ENCODE measurements around the gene RAB4B.
A peak's percentile ranks its signal among the peaks of the same experiment; 100 is the strongest.
"Not testable (repeated sequence)": the region's sequence is repeated elsewhere in the genome, so short reads cannot be mapped to it uniquely, and the experiment has no call there.

The RAB4B gene

GRCh38 chr19:40781140-40781539, 3.1 kb downstream of the RAB4B start:
- no peak for DNase-seq

DNA sequence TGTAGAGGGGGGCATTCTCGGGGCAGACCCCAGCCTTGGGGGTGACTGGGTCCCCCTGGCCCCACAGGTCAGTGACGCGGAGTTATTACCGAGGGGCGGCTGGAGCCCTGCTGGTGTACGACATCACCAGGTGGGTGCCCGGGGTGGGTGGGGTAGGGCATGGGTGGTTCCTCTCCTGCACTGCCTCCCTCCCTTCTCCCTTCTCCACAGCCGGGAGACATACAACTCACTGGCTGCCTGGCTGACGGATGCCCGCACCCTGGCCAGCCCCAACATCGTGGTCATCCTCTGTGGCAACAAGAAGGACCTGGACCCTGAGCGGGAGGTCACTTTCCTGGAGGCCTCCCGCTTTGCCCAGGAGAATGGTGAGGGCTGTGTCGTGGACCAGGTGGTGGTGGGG, 5.7 kb downstream of the RAB4B start:
- no peak for DNase-seq

DNA sequence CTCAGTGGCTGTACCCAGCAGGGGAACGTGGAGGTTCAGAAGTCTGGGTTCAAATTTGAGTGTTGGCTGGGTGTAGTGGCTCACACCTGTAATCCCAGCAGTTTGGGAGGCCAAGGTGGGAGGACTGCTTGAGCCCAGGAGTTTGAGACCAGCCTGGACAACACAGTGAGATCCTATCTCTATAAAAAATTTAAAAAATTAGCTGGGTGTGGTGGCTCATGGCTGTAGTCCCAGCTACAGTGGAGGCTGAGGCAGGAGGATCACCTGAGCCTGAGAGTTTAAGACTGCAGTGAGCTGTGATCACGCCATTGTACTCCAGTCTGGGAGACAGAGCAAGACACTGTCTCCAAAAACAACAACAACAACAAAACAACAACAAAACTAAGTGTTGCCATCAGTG, 6.1 kb downstream of the RAB4B start:
- not testable (repeated sequence) for DNase-seq

DNA sequence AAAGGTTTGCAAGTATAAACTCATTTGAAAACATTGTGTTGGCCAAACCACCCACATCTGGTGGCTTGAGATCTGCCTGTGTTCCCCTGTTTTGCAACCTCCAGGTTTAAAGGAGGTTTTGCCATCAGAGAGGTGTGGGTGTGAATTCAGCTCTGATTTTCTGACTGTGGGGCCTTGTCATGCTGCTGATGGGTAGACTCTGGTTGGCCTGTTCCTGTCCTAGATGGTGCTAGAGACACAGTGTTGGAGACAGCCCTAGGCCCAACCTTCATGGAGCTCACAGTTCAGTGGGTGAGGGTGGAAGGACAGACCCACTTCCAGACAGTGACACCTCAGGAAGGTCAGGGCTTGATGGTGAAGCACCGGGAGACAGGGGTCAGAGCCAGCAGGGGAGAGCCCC, 7.5 kb downstream of the RAB4B start:
- DNase-seq: no peak

- no peak for DNase-seq
Measured at GRCh38 chr19:40786060-40787037, 8.3 kb downstream of the RAB4B start.

GRCh38 chr19:40791349-40791748, 13.3 kb downstream of the RAB4B start:
- DNase-seq: no peak

DNA sequence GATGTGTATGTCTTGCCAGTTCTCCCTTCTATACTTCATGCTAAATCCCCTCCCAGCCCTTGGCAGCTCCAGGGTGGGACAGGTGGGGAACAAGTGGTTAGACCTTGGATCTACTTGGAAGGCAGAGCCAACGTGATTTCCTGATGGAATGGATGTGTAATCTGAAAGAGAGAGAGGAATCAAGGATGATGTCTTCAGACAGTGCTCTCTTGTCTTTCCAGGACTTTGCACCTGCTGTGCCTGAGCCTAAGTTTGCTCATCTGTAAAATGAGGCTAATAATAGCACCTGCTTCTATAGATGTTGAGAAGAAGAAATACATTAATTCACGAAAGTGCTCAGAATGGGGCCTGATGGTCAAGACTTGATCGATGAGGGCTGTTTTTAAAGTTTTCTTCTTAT, 13.9 kb downstream of the RAB4B start:
- DNase-seq: no peak

DNA sequence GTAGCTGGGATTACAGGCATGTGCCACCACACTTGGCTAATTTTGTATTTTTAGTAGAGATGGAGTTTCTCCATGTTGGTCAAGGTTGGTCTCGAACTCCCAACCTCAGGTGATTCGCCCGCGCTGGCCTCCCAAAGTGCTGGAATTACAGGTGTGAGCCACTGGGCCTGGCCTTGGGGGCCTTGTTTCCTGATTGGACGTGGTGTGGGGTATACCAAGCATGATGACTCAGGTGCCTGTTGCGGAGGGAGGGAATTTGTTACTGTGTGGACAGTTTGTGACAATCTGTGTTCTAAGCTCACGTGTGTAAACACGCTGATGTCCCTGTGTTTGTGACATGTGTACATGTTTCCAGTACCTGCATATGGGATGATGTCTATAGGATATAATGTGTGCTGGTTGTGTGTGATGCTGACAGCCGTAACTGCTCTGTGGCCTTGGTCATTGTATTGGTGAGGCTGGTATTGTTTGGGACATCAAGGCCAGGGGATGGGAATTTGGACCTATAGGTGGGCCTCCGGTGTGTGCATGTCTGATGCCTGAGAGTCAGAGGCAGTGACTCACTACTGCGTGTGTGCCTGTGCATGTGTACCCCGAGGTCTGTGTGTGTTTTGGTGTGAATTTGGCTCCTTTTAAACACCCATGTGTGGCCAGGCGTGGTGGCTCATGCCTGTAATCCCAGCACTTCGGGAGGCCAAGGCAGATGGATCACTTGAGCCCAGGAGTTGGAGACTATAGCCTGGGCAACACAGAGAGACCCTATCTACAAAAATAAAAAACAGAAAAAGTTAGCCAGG, 19.3 kb downstream of the RAB4B start:
- no peak for DNase-seq

DNA sequence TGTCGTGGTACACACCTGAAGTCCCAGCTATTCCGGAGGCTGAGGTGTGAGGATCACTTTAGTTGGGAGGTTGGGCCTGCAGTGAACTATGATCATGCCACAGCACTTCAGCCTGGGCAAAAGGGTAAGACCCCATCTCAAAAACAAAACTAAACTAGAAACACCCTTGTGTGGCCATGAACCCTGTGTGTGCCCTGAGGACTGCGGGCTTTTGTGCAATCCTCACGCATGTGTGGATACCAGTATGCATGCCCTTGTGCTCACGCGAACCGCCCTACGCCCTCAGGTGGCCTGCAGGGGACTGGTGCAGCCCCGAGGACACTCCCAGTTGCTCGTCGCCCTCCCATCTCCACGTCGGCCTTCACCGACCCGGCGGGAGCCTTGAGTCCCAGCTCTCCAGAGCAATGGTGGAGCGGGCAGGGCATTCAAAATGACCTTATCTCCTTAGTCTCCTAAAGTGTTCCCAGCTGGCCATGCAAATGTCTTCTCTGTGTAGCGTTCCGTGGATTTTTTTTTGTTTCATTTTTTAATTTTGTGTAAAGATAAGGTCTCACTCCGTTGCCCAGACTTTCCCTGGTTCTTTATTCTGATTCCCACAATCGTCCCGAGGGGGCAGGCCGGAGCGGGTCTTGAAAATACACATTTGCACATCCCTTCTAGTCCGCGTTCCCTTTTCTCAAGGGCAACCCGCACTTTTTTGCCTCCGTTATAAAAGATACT, 20.1 kb downstream of the RAB4B start:
- DNase-seq: peak; percentile 10 to 40

GRCh38 chr19:40798683-40799557, 20.9 kb downstream of the RAB4B start, which contains the start of gene EGLN2:
TSS of gene EGLN2 (plus strand) at chr19:40799191. CDS start at chr19:40800573, 1,382 bp downstream.
- peak; percentile 93 to 94 for DNase-seq

DNA sequence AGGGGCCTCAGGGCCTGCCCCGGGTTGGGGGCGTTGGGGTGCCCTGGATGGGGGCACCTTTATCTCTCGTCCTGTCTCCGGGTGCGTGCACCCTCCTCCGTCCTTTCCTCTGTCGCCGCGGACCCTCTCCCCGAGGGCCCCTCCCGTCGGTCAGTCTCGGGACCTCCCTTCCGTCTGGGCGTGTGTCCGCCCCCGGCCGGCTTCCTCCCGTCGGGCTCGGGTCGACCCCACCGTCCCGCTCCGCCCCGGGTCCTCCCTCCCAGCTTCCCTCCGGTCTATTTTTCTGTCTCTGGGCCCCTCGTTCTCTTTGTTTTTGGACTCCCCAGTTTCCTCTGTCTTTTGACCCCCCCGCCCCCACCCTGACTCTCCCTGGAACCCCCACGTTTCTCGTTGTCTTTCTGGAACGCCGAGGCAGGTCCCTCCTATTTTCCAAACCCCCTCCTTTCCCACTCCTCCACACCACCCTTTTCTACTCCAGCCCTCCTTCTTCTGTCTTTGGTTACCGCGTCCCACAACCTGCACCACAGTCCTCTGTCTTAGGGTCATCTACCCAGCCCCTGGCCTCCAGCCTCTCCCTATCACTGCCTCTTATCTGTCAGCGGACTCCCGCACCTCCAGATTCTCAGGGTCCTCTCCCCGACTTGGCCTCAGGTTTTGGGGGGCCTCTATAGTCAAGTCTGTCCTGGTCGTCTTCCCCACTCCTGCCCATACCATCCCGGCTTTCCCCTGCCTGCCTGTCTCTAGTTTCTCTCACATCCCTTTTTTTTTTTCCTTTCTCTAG, 21.7 kb downstream of the RAB4B start:
- DNase-seq: no peak

- DNase-seq: no peak
Measured at GRCh38 chr19:40800339-40800996, 22.4 kb downstream of the RAB4B start.

- DNase-seq: no peak
Measured at GRCh38 chr19:40800997-40801377, 22.9 kb downstream of the RAB4B start.

- DNase-seq: no peak
Measured at GRCh38 chr19:40801426-40802299, 23.6 kb downstream of the RAB4B start.

GRCh38 chr19:40802300-40803169, 24.5 kb downstream of the RAB4B start:
- DNase-seq: no peak

GRCh38 chr19:40803170-40803856, 25.3 kb downstream of the RAB4B start:
- DNase-seq: no peak

DNA sequence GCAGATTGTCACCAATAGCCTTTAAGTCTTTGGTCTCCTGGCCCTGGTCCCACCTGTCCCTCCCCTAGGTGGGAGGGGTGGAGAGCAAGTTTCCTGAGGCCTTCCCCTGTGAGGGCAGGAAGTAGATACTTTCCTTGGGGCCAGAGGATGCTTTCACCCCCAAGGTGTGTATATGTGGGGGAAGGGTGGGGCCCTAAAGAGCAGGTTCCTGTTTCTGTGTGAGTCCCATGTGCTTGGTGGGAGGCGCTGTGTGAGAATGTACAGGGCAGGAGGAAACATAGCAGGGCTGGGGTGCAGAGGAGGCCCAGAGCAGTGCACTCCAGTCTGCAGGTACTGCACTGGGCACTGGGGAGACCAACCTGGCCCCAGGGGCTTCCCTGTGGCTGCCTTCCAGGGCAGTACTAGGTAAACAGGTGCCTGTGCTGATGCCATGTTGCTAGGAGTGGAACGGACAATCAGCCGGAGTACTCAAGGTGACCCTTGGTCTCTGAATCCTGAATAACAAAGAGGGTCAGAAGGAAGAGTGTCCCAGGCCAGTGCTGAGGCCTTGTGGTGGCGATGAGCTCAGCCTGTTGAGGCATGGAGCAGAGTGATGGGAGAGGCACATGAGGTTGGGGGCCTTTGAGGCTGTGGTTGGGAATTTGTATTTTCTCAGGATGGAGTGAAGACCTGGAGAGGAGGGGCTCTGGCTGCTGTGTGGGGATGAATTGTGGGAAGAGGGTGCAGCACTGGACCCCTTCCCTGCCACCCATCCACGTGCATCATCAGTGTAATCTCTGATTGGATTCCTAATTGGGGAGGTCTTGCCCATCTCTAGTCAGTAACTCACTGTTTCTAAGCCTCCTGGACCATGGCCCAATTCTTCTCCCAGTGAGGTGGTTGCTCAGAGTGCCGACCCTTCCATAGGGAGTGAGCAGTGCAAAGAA, 26.1 kb downstream of the RAB4B start:
- no peak for DNase-seq
